Measurements from ENCODE around the gene SLC12A9. TPM values are rescaled to one million over a fixed set of nuclear protein-coding genes. Genes with fewer than 3 reads are reported as not detected.

The SLC12A9 gene
- total RNA-seq, 1 donor from 2014 or later: 26.6 TPM

- DNase-seq (ENCODE audit: low spot score): no peak
- peak overlapping the region; percentile 70 for H3K27ac Mint-ChIP-seq (ENCODE audit: unreplicated experiment)
- peaks cover 33% of the 10 kb centered on the region for H3K36me3 Mint-ChIP-seq (ENCODE audit: low read depth)
- no peaks in the 10 kb centered on the region for H3K27me3 Mint-ChIP-seq (ENCODE audit: low read depth)
- no peak for TF ChIP-seq CTCF (IDR thresholded peaks at IDR 0.05)
- H3K9me3 Mint-ChIP-seq (ENCODE audit: low read depth): no peaks in the 10 kb centered on the region
- H3K4me1 Mint-ChIP-seq (ENCODE audit: low read depth): peaks cover 62% of the 10 kb centered on the region
- no peak overlapping the region for H3K4me3 Mint-ChIP-seq (ENCODE audit: unreplicated experiment)
Observed at GRCh38 chr7:100878013-100878412, 25.5 kb downstream of the SLC12A9 start.

- H3K27ac Mint-ChIP-seq (ENCODE audit: unreplicated experiment): peak overlapping the region; percentile 0
- H3K4me1 Mint-ChIP-seq (ENCODE audit: low read depth): peaks cover 59% of the 10 kb centered on the region
- H3K4me3 Mint-ChIP-seq (ENCODE audit: unreplicated experiment): no peak overlapping the region
Observed at GRCh38 chr7:100878685-100879084, 26.2 kb downstream of the SLC12A9 start.

GRCh38 chr7:100879685-100880261 lies 27.3 kb downstream of the SLC12A9 start:
- peak overlapping the region; percentile 69 for H3K27ac Mint-ChIP-seq (ENCODE audit: unreplicated experiment)
- no peaks in the 10 kb centered on the region for H3K9me3 Mint-ChIP-seq (ENCODE audit: low read depth)
- DNase-seq (ENCODE audit: low spot score): no peak
- TF ChIP-seq CTCF (IDR thresholded peaks at IDR 0.05): no peak
- H3K4me1 Mint-ChIP-seq (ENCODE audit: low read depth): peaks cover 49% of the 10 kb centered on the region
- H3K36me3 Mint-ChIP-seq (ENCODE audit: low read depth): peaks cover 37% of the 10 kb centered on the region
- H3K4me3 Mint-ChIP-seq (ENCODE audit: unreplicated experiment): no peak overlapping the region
- no peaks in the 10 kb centered on the region for H3K27me3 Mint-ChIP-seq (ENCODE audit: low read depth)

More at GRCh38 chr7:100878685-100879084, 26.2 kb downstream of the SLC12A9 start:
- H3K27me3 Mint-ChIP-seq (ENCODE audit: low read depth): no peaks in the 10 kb centered on the region
- DNase-seq (ENCODE audit: low spot score): no peak
- no peaks in the 10 kb centered on the region for H3K9me3 Mint-ChIP-seq (ENCODE audit: low read depth)
- TF ChIP-seq CTCF (IDR thresholded peaks at IDR 0.05): no peak
- peaks cover 34% of the 10 kb centered on the region for H3K36me3 Mint-ChIP-seq (ENCODE audit: low read depth)

GRCh38 chr7:100880645-100881044 lies 28.1 kb downstream of the SLC12A9 start:
- H3K27ac Mint-ChIP-seq (ENCODE audit: unreplicated experiment): peak overlapping the region; percentile 45
- H3K27me3 Mint-ChIP-seq (ENCODE audit: low read depth): no peaks in the 10 kb centered on the region
- H3K9me3 Mint-ChIP-seq (ENCODE audit: low read depth): no peaks in the 10 kb centered on the region
- DNase-seq (ENCODE audit: low spot score): no peak
- peaks cover 40% of the 10 kb centered on the region for H3K36me3 Mint-ChIP-seq (ENCODE audit: low read depth)
- H3K4me1 Mint-ChIP-seq (ENCODE audit: low read depth): peaks cover 43% of the 10 kb centered on the region
- TF ChIP-seq CTCF (IDR thresholded peaks at IDR 0.05): no peak
- H3K4me3 Mint-ChIP-seq (ENCODE audit: unreplicated experiment): no peak overlapping the region

GRCh38 chr7:100881136-100881535 lies 28.6 kb downstream of the SLC12A9 start:
- H3K27me3 Mint-ChIP-seq (ENCODE audit: low read depth): no peaks in the 10 kb centered on the region
- H3K4me1 Mint-ChIP-seq (ENCODE audit: low read depth): peaks cover 40% of the 10 kb centered on the region
- H3K27ac Mint-ChIP-seq (ENCODE audit: unreplicated experiment): no peak overlapping the region
- peaks cover 45% of the 10 kb centered on the region for H3K36me3 Mint-ChIP-seq (ENCODE audit: low read depth)
- no peak overlapping the region for H3K4me3 Mint-ChIP-seq (ENCODE audit: unreplicated experiment)
- no peaks in the 10 kb centered on the region for H3K9me3 Mint-ChIP-seq (ENCODE audit: low read depth)
- TF ChIP-seq CTCF (IDR thresholded peaks at IDR 0.05): no peak
- DNase-seq (ENCODE audit: low spot score): no peak
